GM12801 (cell line): ENCODE results near the gene CRYZL1.

Experiments used
- CTCF ChIP-seq: IDR thresholded peaks from one replicate; pipeline ENCODE4 v1.5.1; 2011; ENCODE audit warnings: control low read depth; ENCODE audit not compliant: insufficient read length; ENCODE audit errors: extremely low read depth

The CRYZL1 gene

GRCh38 chr21:33540711-33541104 is 100.8 kb downstream of the CRYZL1 start:
- no peak for TF ChIP-seq CTCF

GRCh38 chr21:33539616-33540015 is 101.9 kb downstream of the CRYZL1 start:
- no peak for TF ChIP-seq CTCF
